Stimulated activated CD4-positive, alpha-beta T cell treated with anti-CD3 and anti-CD28 coated beads, TNF-alpha, amount 100 ng/mL, for 4 hours (primary cell): ENCODE measurements around the gene CKLF.
A peak's percentile ranks its signal among the peaks of the same experiment; 100 is the strongest.
"Not testable (repeated sequence)": the region's sequence is repeated elsewhere in the genome, so short reads cannot be mapped to it uniquely, and the experiment has no call there.

Source experiments
- DNase-seq, 3 experiments: peaks; one replicate each; pipeline ENCODE4 v3.0.0-alpha.2; 2020; ENCODE audit warnings: low read depth in 3 of 3

Gene CKLF

GRCh38 chr16:66542396-66542795, 10.0 kb upstream of the CKLF start:
- no peak for DNase-seq

- no peak for DNase-seq
Measured at GRCh38 chr16:66543541-66543940, 8.8 kb upstream of the CKLF start.

GRCh38 chr16:66544016-66544757, 8.2 kb upstream of the CKLF start:
- no peak for DNase-seq

- no peak for DNase-seq
Measured at GRCh38 chr16:66547101-66547989, 5.0 kb upstream of the CKLF start.

GRCh38 chr16:66548068-66548467, 4.3 kb upstream of the CKLF start:
- DNase-seq, result no peak

GRCh38 chr16:66548868-66549267, 3.5 kb upstream of the CKLF start:
- DNase-seq, result no peak

GRCh38 chr16:66549284-66550131, 2.9 kb upstream of the CKLF start, which contains the start of gene TK2:
TK2 (minus strand) TSS chr16:66550122; CDS start chr16:66550061, 61 bp downstream.
- DNase-seq, result peak; percentile 36 to 59 (median 41)

GRCh38 chr16:66551348-66551759, 1.0 kb upstream of the CKLF start:
- peak in 2 of 3 experiments; percentile 26 to 27 for DNase-seq

GRCh38 chr16:66551788-66552285, 539 bp upstream of the CKLF start:
- no peak for DNase-seq

- no peak for DNase-seq
Measured at GRCh38 chr16:66553223-66553622, 847 bp downstream of the CKLF start.

- DNase-seq, result no peak
Measured at GRCh38 chr16:66554021-66554420, 1.6 kb downstream of the CKLF start.

GRCh38 chr16:66554495-66554894, 2.1 kb downstream of the CKLF start:
- no peak for DNase-seq

GRCh38 chr16:66560107-66560506, 7.7 kb downstream of the CKLF start:
- no peak for DNase-seq

- no peak for DNase-seq
Measured at GRCh38 chr16:66561381-66562080, 9.2 kb downstream of the CKLF start.

GRCh38 chr16:66562409-66562808, 10.0 kb downstream of the CKLF start:
- DNase-seq, result no peak

GRCh38 chr16:66562986-66563385, 10.6 kb downstream of the CKLF start:
- DNase-seq, result no peak

- no peak for DNase-seq
Measured at GRCh38 chr16:66563574-66564334, 11.4 kb downstream of the CKLF start.

- DNase-seq, result no peak
Measured at GRCh38 chr16:66566051-66566901, 13.9 kb downstream of the CKLF start, which contains the start of gene CMTM1. CMTM1 (plus strand) TSS chr16:66566439; CDS start chr16:66566514, 75 bp downstream.

- not testable (repeated sequence) for DNase-seq
Measured at GRCh38 chr16:66567270-66567669, 14.9 kb downstream of the CKLF start.
